AG04450 (cell line): ENCODE data around the gene SLTM. TPM values are rescaled to one million over a fixed set of nuclear protein-coding genes. Genes with fewer than 3 reads are reported as not detected.

Experiments
- CTCF ChIA-PET: fragments of 300-600, 350-600 bp; formaldehyde crosslinking; extraction: SDS; loops from one replicate; lab custom pipeline; 2022; ENCODE audit warnings: antibody characterized with exemption, inconsistent platforms; lab: Charles Lee
- POLR2A ChIA-PET: fragments of 350-600 bp; formaldehyde crosslinking; extraction: SDS; loops from one replicate; lab custom pipeline; 2021; ENCODE audit warnings: antibody characterized with exemption, inconsistent platforms; lab: Yijun Ruan, JAX
- DNase-seq: peaks from one replicate; pipeline ENCODE4 v3.0.0-alpha.2; 2011; ENCODE audit warnings: low read depth, low spot score
- H3K27ac ChIP-seq: one replicate; pipeline ENCODE4 v1.5.1; 2012; ENCODE audit warnings: low read depth, low read length, control low read depth
- H3K27me3 ChIP-seq: one replicate; pipeline ENCODE4 v1.6.0; 2012; ENCODE audit warnings: low read length; ENCODE audit not compliant: control insufficient read depth, insufficient read depth
- H3K4me3 ChIP-seq: 2 replicates; pipeline ENCODE4 v1.5.1; 2011; ENCODE audit warnings: mild to moderate bottlenecking, low read depth, low read length, control low read depth
- H3K9me3 ChIP-seq: 2 replicates; pipeline ENCODE4 v1.5.1; 2012; ENCODE audit warnings: low read length; ENCODE audit not compliant: control insufficient read depth, insufficient read depth
- CTCF ChIP-seq: IDR thresholded peaks from 2 replicates; pipeline ENCODE4 v1.5.1; 2011; ENCODE audit warnings: low read depth, low read length, control low read depth, inconsistent platforms
- polyA plus RNA-seq: library from polyadenylated mRNA; depleted of rRNA; stranded (reverse); fragments of >200 nt; gene quantifications from 2 replicates; pipeline ENCODE4 v1.2.3, GENCODE V29; 2011

Gene SLTM
- polyA plus RNA-seq, 1 experiment: 36.2 TPM

- H3K27me3 ChIP-seq: no peaks in the 10 kb centered on the region
- CTCF ChIA-PET: interaction anchor here (0.7 to 5.5 kb wide), 6 partner anchors 7 to 570 kb away, joined by 3 to 38 read pairs (median 3); no protein-coding TSS in a partner anchor
- POLR2A ChIA-PET: no interaction called here
- DNase-seq: no peak
- TF ChIP-seq CTCF: no peak
- no peak overlapping the region for H3K4me3 ChIP-seq
- no peaks in the 10 kb centered on the region for H3K9me3 ChIP-seq
- no peak overlapping the region for H3K27ac ChIP-seq
These were observed 25.3 kb upstream of the SLTM start for GRCh38 chr15:58958811-58959210.

DNA sequence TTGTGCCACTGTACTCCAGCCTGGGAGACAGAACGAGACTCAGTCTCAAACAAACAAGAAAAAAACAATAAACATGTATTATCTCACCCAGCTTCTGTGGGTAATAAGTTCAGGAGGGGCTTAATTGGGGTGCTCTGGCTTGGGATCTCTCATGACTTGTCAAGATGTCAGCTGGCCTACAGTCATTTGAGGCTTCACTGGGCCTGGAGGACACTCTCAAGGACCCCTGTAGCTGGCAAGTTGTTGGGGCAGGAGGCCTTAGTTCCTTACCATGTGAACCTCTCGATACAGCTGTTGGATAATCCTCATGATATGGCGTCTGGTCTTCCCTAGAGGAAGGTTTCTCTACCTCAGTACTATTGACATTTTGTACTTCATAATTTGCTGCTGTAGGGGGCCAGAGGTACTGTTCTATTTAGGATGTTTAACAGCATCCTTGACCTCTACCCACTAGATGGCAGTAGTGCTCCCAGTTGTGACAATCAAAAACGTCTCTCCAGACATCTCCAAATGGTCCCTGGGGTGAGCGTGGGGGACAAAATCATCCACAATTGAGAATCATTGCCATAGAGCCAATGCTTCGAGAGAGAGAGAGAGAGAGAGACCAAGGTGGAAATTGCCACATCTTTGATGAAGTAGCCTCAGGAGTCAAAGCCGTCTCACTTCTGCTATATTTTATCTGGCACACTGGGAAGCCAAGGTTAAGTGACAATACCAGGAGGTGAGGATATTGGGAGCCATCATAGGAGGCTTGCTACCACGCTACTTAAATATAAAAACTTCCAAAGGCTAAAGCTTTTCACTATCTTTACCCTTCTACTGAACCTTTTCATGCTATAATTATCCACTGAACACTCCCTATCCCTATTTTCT lies 23.9 kb upstream of the SLTM start:
- Histone ChIP-seq H3K4me3 (no peak overlapping the region), H3K27me3 (no peaks in the 10 kb centered on the region), H3K9me3 (no peaks in the 10 kb centered on the region), H3K27ac (no peak overlapping the region)
- TF ChIP-seq CTCF: peak; percentile 86
- POLR2A ChIA-PET: no interaction called here
- DNase-seq: no peak
- CTCF ChIA-PET: interaction anchor here (0.6 to 5.5 kb wide), 22 partner anchors 9 to 743 kb away, joined by 3 to 38 read pairs (median 4); no protein-coding TSS in a partner anchor

DNA sequence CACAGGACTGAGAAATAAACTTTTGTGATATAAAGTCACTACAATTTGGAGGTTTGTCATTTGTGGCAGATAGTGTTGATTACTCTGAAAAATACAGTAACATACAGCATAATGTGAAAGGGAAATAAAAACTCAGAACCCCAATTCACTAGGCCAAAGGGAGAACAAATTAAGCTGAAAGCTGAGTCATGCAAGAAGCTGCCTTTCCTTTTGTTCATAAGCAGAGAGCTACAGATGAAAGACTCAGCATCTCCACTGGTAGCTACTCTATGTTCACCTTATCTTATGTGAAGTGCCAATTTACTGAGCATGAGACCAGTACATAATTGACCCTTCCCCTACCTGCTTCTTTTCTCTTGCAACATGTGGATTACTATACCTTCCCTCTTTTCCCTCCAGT lies 19.3 kb upstream of the SLTM start:
- DNase-seq: no peak
- no peak overlapping the region for H3K27ac ChIP-seq
- no peaks in the 10 kb centered on the region for H3K27me3 ChIP-seq
- no peak overlapping the region for H3K4me3 ChIP-seq
- no peaks in the 10 kb centered on the region for H3K9me3 ChIP-seq
- POLR2A ChIA-PET: interaction anchor here (0.8 kb wide), 1 partner anchor 14 kb away, joined by 6 read pairs; no protein-coding TSS in a partner anchor
- CTCF ChIA-PET: interaction anchor here (0.8 to 1.6 kb wide), 3 partner anchors 10 to 541 kb away, joined by 3 to 4 read pairs (median 4); no protein-coding TSS in a partner anchor
- no peak for TF ChIP-seq CTCF

DNA sequence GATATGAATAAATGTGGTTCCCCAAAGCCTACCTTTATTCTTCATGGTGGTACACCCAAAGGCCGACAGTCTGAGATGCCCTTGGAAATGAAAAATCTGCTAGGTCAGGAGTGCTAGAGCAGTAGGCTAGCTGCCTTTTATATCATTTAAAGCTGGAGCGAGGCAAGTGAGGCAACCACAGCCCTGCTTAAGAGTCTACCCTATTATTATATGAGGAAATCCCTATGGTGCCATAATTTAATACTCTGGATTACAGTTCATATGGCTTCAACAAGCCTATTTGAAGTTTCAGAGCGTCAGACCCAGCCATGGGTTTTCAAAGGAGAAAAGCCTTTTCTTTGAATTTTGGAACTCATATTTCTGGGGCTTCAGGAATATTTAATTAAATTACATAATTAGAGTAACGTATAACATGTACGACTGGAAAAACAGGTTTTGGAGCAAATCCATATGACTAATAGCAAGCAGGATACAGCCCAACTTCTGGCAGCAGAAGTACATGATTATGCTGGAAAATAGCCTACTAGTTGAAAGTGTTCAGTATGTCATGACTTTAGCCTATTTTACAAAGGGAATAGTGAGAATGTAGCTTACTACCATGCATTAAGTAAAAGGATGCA lies 18.0 kb upstream of the SLTM start:
- peak; percentile 30 for DNase-seq
- H3K4me3 ChIP-seq: no peak overlapping the region
- CTCF ChIA-PET: interaction anchor here (1.1 kb wide), 1 partner anchor 29 kb away, joined by 4 read pairs; no protein-coding TSS in a partner anchor
- no peak overlapping the region for H3K27ac ChIP-seq
- no peak for TF ChIP-seq CTCF
- no peaks in the 10 kb centered on the region for H3K27me3 ChIP-seq
- H3K9me3 ChIP-seq: no peaks in the 10 kb centered on the region
- POLR2A ChIA-PET: interaction anchor here (0.5 to 0.6 kb wide), 2 partner anchors 16 to 28 kb away, joined by 3 to 5 read pairs; no protein-coding TSS in a partner anchor
